ENCODE measurements around the gene ZFP92.

Gene ZFP92

GRCh38 chrX:153454901-153455550, 43.8 kb downstream of the ZFP92 start:
- TF ChIP-seq POLR2AphosphoS5 (IDR thresholded peaks at IDR 0.05; ENCODE audit: low read depth, low read length) (no peak), TAF1 (IDR thresholded peaks at IDR 0.05; ENCODE audit: borderline replicate concordance, low read depth, low read length) (no peak)
- no peak for DNase-seq (ENCODE audit: insufficient read length)
- no peak for FAIRE-seq

- DNase-seq (ENCODE audit: insufficient read length), result no peak
- FAIRE-seq, result no peak
- TF ChIP-seq TAF1 (IDR thresholded peaks at IDR 0.05; ENCODE audit: borderline replicate concordance, low read depth, low read length) (no peak), POLR2A (IDR thresholded peaks at IDR 0.05; ENCODE audit: low read depth, low read length) (no peak), POLR2AphosphoS5 (IDR thresholded peaks at IDR 0.05; ENCODE audit: low read depth, low read length) (no peak)
Observed at GRCh38 chrX:153455571-153455970, 44.3 kb downstream of the ZFP92 start.

GRCh38 chrX:153456161-153456560, 44.9 kb downstream of the ZFP92 start:
- DNase-seq (ENCODE audit: insufficient read length) (no peak), FAIRE-seq (no peak)
- TF ChIP-seq POLR2AphosphoS5 (IDR thresholded peaks at IDR 0.05; ENCODE audit: low read depth, low read length), result no peak
- TF ChIP-seq POLR2A (IDR thresholded peaks at IDR 0.05; ENCODE audit: low read depth, low read length), result no peak
- no peak for TF ChIP-seq TAF1 (IDR thresholded peaks at IDR 0.05; ENCODE audit: borderline replicate concordance, low read depth, low read length)

GRCh38 chrX:153456704-153457103, 45.4 kb downstream of the ZFP92 start:
- no peak for TF ChIP-seq POLR2A (IDR thresholded peaks at IDR 0.05; ENCODE audit: low read depth, low read length)
- TF ChIP-seq TAF1 (IDR thresholded peaks at IDR 0.05; ENCODE audit: borderline replicate concordance, low read depth, low read length), result no peak
- TF ChIP-seq POLR2AphosphoS5 (IDR thresholded peaks at IDR 0.05; ENCODE audit: low read depth, low read length), result no peak
- FAIRE-seq, result no peak

GRCh38 chrX:153457136-153457825, 46.0 kb downstream of the ZFP92 start:
- FAIRE-seq, result no peak
- TF ChIP-seq TAF1 (IDR thresholded peaks at IDR 0.05; ENCODE audit: borderline replicate concordance, low read depth, low read length) (no peak), POLR2A (IDR thresholded peaks at IDR 0.05; ENCODE audit: low read depth, low read length) (no peak), POLR2AphosphoS5 (IDR thresholded peaks at IDR 0.05; ENCODE audit: low read depth, low read length) (no peak)
- no peak for DNase-seq (ENCODE audit: insufficient read length)

More at GRCh38 chrX:153456704-153457103, 45.4 kb downstream of the ZFP92 start:
- no peak for DNase-seq (ENCODE audit: insufficient read length)

- DNase-seq (ENCODE audit: insufficient read length), result no peak
- TF ChIP-seq TAF1 (IDR thresholded peaks at IDR 0.05; ENCODE audit: borderline replicate concordance, low read depth, low read length) (no peak), POLR2AphosphoS5 (IDR thresholded peaks at IDR 0.05; ENCODE audit: low read depth, low read length) (no peak), POLR2A (IDR thresholded peaks at IDR 0.05; ENCODE audit: low read depth, low read length) (no peak)
- FAIRE-seq, result no peak
Observed at GRCh38 chrX:153457827-153458466, 46.7 kb downstream of the ZFP92 start.

- TF ChIP-seq POLR2A (IDR thresholded peaks at IDR 0.05; ENCODE audit: low read depth, low read length) (no peak), POLR2AphosphoS5 (IDR thresholded peaks at IDR 0.05; ENCODE audit: low read depth, low read length) (no peak), TAF1 (IDR thresholded peaks at IDR 0.05; ENCODE audit: borderline replicate concordance, low read depth, low read length) (no peak)
- FAIRE-seq (no peak), DNase-seq (ENCODE audit: insufficient read length) (no peak)
Observed at GRCh38 chrX:153458476-153458875, 47.2 kb downstream of the ZFP92 start.

GRCh38 chrX:153459986-153460385, 48.7 kb downstream of the ZFP92 start:
- DNase-seq (ENCODE audit: insufficient read length) (no peak), FAIRE-seq (no peak)
- no peak for TF ChIP-seq POLR2A (IDR thresholded peaks at IDR 0.05; ENCODE audit: low read depth, low read length)
- no peak for TF ChIP-seq POLR2AphosphoS5 (IDR thresholded peaks at IDR 0.05; ENCODE audit: low read depth, low read length)
- no peak for TF ChIP-seq TAF1 (IDR thresholded peaks at IDR 0.05; ENCODE audit: borderline replicate concordance, low read depth, low read length)

GRCh38 chrX:153460826-153461225, 49.6 kb downstream of the ZFP92 start:
- no peak for FAIRE-seq
- TF ChIP-seq TAF1 (IDR thresholded peaks at IDR 0.05; ENCODE audit: borderline replicate concordance, low read depth, low read length), result no peak
- TF ChIP-seq POLR2AphosphoS5 (IDR thresholded peaks at IDR 0.05; ENCODE audit: low read depth, low read length), result no peak
- no peak for TF ChIP-seq POLR2A (IDR thresholded peaks at IDR 0.05; ENCODE audit: low read depth, low read length)
- no peak for DNase-seq (ENCODE audit: insufficient read length)
